ENCODE results near the gene GAR1. TPM values are rescaled to one million over a fixed set of nuclear protein-coding genes. Genes with fewer than 3 reads are reported as not detected.

Gene GAR1
- total and polyA plus RNA-seq, 9 of the 15 experiments (the other 6 are each of a cell fraction or from before 2014, with no cell fraction given), result 35.7 to 194 (median 68.2) TPM

DNA sequence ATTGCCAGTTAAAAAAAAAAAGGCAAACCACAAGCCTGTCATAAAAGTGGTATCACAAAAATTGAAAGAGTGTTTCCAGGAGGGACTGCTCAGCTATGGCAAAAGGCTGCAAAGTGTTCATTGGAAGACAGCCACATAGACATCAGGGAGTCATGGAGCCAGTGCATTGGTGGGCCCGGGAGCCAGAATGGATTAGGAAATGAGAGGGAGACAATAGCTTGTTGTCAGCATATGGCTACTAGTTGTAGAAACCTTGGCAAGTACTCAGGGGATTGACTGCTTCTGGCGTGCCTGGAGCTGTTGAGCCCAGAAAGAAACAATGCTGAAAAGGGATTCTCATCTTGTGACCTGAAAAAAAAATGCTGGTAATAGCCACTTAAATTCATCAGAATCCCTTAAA lies 5.0 kb downstream of the GAR1 start:
- ChIA-PET POLR2A (interaction anchor here (1.2 to 1.7 kb wide), 2 partner anchors 90 to 117 kb away, joined by 4 read pairs; partner anchors contain the start of gene CASP6), CTCF (ENCODE audit: low intra/inter-chr PET ratio) (interaction anchor here (0.6 kb wide), 1 partner anchor 329 kb away, joined by 3 read pairs; no protein-coding TSS in a partner anchor)
- ATAC-seq (no peak), DNase-seq (ENCODE audit: extremely low read depth in 1 of 4, low spot score in 3 of 4) (no peak), FAIRE-seq (no peak)
- in situ Hi-C loops (cut with MboI) (no loop called here), intact Hi-C loops (cut with micrococcal nuclease) (no loop called here)
- Histone ChIP-seq H3K9me3 (replicated peaks; ENCODE audit: control insufficient read depth, insufficient read depth, low read depth, low read length) (no peaks in the 10 kb centered on the region), H2AFZ (ENCODE audit: low read depth, low read length) (no peak overlapping the region), H3K79me2 (ENCODE audit: control insufficient read depth, insufficient read depth, low read length) (peaks cover 59% of the 10 kb centered on the region), H3K27me3 (ENCODE audit: control insufficient read depth in 2 of 2, insufficient read depth in 2 of 2, low read length in 2 of 2) (no peaks in the 10 kb centered on the region), H3K9me1 (ENCODE audit: control insufficient read depth, insufficient read depth, low read length) (no peaks in the 10 kb centered on the region), H3K27ac (ENCODE audit: extremely low read depth, low read depth, low read length) (no peak overlapping the region), H3K9ac (ENCODE audit: insufficient read depth in 1 of 2, low read depth in 2 of 2, low read length in 2 of 2) (no peak overlapping the region), H3K4me1 (replicated peaks in 1 of 2; ENCODE audit: control insufficient read depth in 2 of 2, insufficient read depth in 2 of 2, low read length in 2 of 2) (peaks cover 0 to 8% of the 10 kb centered on the region in 2 experiments; a peak in 2 of 5 replicates), H3K4me2 (ENCODE audit: insufficient read depth, low read length) (no peak overlapping the region), H3K36me3 (ENCODE audit: control insufficient read depth, insufficient read depth, low read length) (peaks cover 91% of the 10 kb centered on the region), H3K4me3 (no peak overlapping the region), H4K20me1 (replicated peaks; ENCODE audit: control insufficient read depth, insufficient read depth, low read length) (no peaks in the 10 kb centered on the region)
- TF ChIP-seq RBFOX2 (IDR thresholded peaks at IDR 0.05; ENCODE audit: low read depth, low read length) (0 out of 2 replicates have a peak, but pooled peaks have one; percentile 30), SRSF1 (IDR thresholded peaks at IDR 0.05; ENCODE audit: low read depth, low read length) (no peak)
- BruUV-seq (replicated peaks), result no TSS peak
- 93% methylated on average over 2 of the region's 2 CpGs for whole genome bisulfite sequencing (ENCODE audit: insufficient coverage, low coverage, missing lambda C conversion rate)

DNA sequence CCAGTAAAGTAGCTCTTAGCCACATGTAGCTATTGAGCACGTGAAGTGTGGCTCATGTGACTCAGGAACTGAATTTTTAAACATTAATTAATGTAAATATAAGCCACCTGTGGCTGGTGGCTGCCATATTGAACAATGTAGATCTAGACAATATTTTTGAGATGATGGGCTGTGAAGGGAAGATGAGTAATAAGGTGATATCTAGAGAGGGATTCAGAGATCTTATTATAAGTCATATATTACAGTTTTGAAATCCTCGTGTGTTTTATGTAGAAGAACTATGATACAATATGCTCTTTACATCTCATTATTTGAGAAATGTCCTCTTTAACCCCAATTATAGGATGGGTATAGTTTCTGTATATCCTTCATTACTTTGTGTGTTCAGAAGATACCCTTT lies 5.6 kb downstream of the GAR1 start:
- Histone ChIP-seq H2AFZ (ENCODE audit: low read depth, low read length) (no peak overlapping the region), H3K9me3 (replicated peaks; ENCODE audit: control insufficient read depth, insufficient read depth, low read depth, low read length) (no peaks in the 10 kb centered on the region), H3K27ac (ENCODE audit: extremely low read depth, low read depth, low read length) (no peak overlapping the region), H3K36me3 (ENCODE audit: control insufficient read depth, insufficient read depth, low read length) (peaks cover 93% of the 10 kb centered on the region), H3K4me3 (no peak overlapping the region), H3K9ac (ENCODE audit: insufficient read depth in 1 of 2, low read depth in 2 of 2, low read length in 2 of 2) (no peak overlapping the region), H3K9me1 (ENCODE audit: control insufficient read depth, insufficient read depth, low read length) (no peaks in the 10 kb centered on the region), H3K4me2 (ENCODE audit: insufficient read depth, low read length) (no peak overlapping the region), H3K27me3 (ENCODE audit: control insufficient read depth in 2 of 2, insufficient read depth in 2 of 2, low read length in 2 of 2) (no peaks in the 10 kb centered on the region), H3K79me2 (ENCODE audit: control insufficient read depth, insufficient read depth, low read length) (peaks cover 52% of the 10 kb centered on the region), H4K20me1 (replicated peaks; ENCODE audit: control insufficient read depth, insufficient read depth, low read length) (no peaks in the 10 kb centered on the region), H3K4me1 (replicated peaks in 1 of 2; ENCODE audit: control insufficient read depth in 2 of 2, insufficient read depth in 2 of 2, low read length in 2 of 2) (peaks cover 0 to 8% of the 10 kb centered on the region in 2 experiments; a peak in 2 of 5 replicates)
- in situ Hi-C loops (cut with MboI) (no loop called here), intact Hi-C loops (cut with micrococcal nuclease) (no loop called here)
- ChIA-PET POLR2A (interaction anchor here (1.7 kb wide), 1 partner anchor 118 kb away, joined by 4 read pairs; the partner anchor contains the start of gene CASP6), CTCF (ENCODE audit: low intra/inter-chr PET ratio) (interaction anchor here (0.6 kb wide), 1 partner anchor 329 kb away, joined by 3 read pairs; no protein-coding TSS in a partner anchor)
- 67% methylated on average over 2 of the region's 2 CpGs for WGBS (ENCODE audit: insufficient coverage, low coverage, missing lambda C conversion rate)
- no peak for ATAC-seq
- DNase-seq (ENCODE audit: extremely low read depth in 1 of 4, low spot score in 3 of 4), result no peak
- BruUV-seq (replicated peaks), result no TSS peak
- FAIRE-seq, result no peak
- no peak for TF ChIP-seq ZNF197 (CRISPR knock-in tag; IDR thresholded peaks at IDR 0.05; ENCODE audit: low read depth)
- TF ChIP-seq CHD4 (IDR thresholded peaks at IDR 0.05; ENCODE audit: insufficient read depth, insufficient replicate concordance, low read depth, low read length, poor library complexity, severe bottlenecking), result no peak
- TF ChIP-seq TAF1 (IDR thresholded peaks at IDR 0.05; ENCODE audit: control insufficient read depth, extremely low read depth, insufficient read depth, low read length, severe bottlenecking), result no peak
- TF ChIP-seq FOXK2 (conservative IDR thresholded peaks at IDR 0.05 in 1 of 2, IDR thresholded peaks at IDR 0.05 in 1 of 2; ENCODE audit: low read depth in 2 of 2), result no peak
- no peak for TF ChIP-seq ZSCAN29 (IDR thresholded peaks at IDR 0.05)
- TF ChIP-seq, protein P1, sequence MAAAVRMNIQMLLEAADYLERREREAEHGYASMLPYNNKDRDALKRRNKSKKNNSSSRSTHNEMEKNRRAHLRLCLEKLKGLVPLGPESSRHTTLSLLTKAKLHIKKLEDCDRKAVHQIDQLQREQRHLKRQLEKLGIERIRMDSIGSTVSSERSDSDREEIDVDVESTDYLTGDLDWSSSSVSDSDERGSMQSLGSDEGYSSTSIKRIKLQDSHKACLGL (CRISPR knock-in tag; IDR thresholded peaks at IDR 0.05; ENCODE audit: borderline replicate concordance, poor library complexity, severe bottlenecking), result no peak
- no peak for TF ChIP-seq HMG20B (CRISPR knock-in tag; IDR thresholded peaks at IDR 0.05)
- TF ChIP-seq ZNF444 (CRISPR knock-in tag; IDR thresholded peaks at IDR 0.05), result no peak
- TF ChIP-seq, protein P2, sequence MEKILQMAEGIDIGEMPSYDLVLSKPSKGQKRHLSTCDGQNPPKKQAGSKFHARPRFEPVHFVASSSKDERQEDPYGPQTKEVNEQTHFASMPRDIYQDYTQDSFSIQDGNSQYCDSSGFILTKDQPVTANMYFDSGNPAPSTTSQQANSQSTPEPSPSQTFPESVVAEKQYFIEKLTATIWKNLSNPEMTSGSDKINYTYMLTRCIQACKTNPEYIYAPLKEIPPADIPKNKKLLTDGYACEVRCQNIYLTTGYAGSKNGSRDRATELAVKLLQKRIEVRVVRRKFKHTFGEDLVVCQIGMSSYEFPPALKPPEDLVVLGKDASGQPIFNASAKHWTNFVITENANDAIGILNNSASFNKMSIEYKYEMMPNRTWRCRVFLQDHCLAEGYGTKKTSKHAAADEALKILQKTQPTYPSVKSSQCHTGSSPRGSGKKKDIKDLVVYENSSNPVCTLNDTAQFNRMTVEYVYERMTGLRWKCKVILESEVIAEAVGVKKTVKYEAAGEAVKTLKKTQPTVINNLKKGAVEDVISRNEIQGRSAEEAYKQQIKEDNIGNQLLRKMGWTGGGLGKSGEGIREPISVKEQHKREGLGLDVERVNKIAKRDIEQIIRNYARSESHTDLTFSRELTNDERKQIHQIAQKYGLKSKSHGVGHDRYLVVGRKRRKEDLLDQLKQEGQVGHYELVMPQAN (IDR thresholded peaks at IDR 0.05; ENCODE audit: borderline replicate concordance), result no peak

All from K562 (cell line).